AG08395 (cell line): ENCODE measurements around the gene SLC22A7.
A peak's percentile ranks its signal among the peaks of the same experiment; 100 is the strongest.

ENCODE experiments used
- DNase-seq: peaks from one replicate; pipeline ENCODE4 v3.0.0; 2012; ENCODE audit warnings: mixed read lengths, low spot score

The SLC22A7 gene

DNA sequence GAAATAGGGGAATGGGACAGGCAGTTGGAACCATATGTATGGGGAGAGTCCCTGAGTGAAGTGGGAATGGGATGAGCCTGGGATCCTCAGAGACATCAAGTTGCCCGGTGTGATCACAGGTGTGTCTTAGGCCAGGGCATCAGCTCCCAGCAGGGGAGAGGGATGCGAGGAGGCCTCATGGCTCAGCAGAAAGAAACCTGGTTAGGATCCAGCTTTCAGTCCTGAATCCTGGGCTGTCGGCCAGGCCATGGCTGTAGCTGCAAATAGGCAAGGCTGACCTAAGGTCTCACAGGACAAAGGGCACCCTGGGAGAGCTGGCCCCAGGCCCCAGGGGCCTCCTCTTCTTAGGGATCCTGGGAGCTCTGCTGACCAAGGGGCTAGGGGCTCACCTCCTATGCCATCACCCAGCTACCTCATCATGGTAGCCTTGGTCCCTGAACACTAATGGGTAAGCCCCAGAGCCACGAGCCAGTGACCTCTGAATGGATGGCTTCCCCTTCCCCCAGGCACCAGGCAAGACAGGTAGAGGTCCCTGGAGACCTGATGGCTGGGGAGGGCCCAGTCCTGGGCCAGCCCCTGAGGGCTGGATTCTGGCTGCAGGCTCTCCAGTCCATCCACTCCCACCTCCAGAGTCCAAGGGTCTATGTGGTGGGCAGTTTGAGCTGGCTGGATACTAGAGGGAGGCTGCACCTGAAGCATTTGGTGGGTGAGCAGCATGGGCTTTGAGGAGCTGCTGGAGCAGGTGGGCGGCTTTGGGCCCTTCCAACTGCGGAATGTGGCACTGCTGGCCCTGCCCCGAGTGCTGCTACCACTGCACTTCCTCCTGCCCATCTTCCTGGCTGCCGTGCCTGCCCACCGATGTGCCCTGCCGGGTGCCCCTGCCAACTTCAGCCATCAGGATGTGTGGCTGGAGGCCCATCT, at the start of gene SLC22A7:
SLC22A7 (plus strand) TSS at position 617 of the 921 bp plus-strand sequence; CDS start at position 716, 99 bp downstream.
- DNase-seq = peak; percentile 42

DNA sequence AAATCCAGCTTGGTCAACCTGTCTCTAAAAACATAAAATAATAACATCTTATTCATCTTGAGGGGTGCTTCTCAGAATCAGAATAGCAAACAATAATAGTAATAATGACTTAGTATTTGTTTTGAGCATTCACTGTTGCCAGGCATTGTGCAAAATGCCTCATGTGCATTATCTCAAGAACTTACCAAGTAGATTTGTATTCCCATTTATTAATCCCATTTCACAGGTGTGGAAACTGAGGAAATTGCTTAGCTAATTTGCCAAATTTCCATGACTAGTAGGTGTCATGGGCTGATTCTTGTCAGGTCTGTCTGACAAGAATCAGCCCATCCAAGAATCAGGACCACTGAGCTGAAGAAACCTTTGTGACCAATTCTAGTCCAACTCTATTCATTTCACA, 49.3 kb upstream of the SLC22A7 start:
- no peak for DNase-seq

DNA sequence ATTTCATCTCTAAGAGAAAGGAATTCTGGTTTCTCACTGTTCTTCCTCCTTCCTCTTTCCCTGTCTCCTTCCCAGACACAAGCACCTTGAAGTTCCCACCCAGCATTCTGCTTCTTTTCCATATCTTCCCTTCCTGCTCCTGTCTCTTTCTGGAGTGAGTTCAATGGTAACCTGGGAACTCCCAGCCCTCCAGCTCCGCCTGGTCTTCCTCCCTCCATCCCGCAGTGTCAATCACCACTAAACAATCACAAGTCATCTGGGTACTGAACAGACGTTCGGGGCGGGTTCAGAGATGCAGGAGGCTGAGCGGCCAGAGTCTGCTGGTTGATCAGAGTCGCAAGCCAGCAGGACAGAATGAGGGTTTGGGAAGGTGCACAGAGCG, 47.1 kb upstream of the SLC22A7 start:
- DNase-seq = no peak

GRCh38 chr6:43253401-43253800, 44.7 kb upstream of the SLC22A7 start:
- no peak for DNase-seq

DNA sequence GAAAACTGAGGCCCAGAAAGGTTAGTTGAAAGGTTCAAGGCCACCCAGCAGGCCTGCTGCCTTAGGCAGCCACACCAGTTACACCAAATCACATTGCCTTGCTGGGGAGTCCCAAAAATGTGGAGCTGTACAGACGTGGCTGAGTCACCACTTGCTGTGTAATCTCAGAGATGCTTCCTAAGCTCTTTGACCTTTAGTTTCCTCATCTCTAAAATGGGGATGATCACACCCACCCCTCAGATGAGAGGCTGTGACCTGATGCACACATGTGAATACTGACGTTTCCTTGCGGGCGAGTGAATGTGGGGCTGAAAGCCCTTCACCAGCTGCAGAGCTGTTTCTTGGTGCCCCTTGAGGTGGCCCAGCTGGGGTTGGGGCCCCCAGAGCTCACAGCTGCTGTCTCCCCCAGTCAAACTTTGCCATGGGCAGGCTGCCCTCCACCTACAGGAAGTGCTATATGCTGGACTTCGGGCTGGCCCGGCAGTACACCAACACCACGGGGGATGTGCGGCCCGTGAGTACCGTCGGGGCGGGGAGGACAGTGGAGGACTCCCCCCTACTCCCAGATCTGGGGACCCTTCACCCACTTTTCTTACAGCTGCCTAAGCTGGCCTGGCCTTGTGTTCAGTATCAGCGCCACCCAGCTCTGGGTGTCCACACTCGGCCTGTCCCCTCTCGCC, 43.8 kb upstream of the SLC22A7 start:
- no peak for DNase-seq

GRCh38 chr6:43254846-43255245, 43.2 kb upstream of the SLC22A7 start:
- no peak for DNase-seq

DNA sequence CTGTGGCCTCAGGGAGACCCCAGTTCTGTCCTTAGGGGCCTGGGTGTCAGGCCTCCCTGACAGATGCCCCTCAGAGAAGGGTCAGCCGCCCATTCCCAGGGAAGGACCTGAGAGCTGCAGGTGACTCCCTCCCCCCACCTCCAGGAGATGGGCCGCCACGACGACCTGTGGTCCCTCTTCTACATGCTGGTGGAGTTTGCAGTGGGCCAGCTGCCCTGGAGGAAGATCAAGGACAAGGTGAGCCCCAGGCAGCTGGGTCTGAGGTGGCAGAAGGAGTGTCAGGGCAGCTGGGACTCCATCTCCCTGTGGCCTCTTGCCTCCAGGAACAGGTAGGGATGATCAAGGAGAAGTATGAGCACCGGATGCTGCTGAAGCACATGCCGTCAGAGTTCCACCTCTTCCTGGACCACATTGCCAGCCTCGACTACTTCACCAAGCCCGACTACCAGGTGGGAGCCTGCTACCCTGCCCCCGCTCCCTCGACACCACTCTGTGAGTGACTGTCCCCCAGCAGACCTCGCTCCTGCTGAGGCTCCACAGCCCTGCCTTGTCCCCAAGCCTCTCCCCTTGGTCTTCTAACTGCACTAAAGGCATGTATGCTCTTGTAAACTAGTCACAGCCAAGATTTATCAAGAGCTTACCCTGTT, 42.5 kb upstream of the SLC22A7 start:
- no peak for DNase-seq

DNA sequence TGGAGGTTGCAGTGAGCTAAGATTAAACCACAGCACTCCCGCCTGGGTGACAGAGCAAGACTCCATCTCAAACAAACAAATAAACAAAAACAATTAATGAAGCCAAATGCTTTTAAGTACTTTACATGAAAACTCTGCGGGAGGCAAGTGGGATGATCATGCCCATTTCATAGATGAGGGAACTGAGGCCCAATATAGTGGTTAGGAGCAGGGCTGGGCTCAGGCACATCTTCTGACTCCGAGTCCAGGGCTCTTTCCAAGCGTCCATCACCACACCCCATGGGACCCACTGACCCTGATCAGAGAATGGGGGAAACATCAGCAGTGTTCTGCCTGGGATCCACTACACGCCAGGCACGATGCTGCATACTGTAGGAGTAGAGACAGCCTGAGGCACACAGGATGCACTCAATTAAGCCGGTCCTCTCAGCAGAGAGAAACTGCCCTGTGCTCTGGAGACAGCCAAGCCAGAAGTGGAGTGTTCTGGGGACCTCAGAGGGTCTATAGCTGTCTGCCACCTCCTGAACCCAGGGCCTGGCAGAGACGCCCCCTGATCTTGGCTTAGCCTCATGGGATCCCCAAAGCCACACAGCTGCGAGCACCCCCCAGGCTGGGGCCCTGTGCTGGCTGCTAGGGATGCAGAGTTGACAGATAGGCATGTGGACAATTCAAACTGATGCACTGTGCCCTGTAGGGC, 41.2 kb upstream of the SLC22A7 start:
- DNase-seq = no peak

- no peak for DNase-seq
Observed at GRCh38 chr6:43257367-43258145, 40.5 kb upstream of the SLC22A7 start.

DNA sequence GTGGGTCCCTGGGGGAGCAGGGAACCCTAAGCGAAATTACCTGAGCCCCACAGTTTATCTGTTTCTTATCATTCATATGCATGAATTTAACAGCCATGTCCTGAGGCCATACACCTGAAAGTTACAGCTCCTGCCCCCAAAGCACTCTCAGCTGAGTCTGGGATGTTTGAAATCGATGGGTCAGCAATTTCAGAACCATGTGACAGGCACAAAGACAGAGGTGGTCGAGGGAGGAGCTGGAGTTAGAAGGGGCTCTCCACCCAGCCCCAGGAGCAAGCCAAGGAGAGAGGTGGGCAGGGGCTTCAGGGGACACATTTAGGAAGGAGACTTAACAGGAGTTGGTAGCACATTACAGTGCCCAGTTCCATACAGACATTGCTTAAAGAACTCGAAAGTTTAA, 39.9 kb upstream of the SLC22A7 start:
- DNase-seq = no peak

- no peak for DNase-seq
Observed at GRCh38 chr6:43258807-43259686, 39.0 kb upstream of the SLC22A7 start.

DNA sequence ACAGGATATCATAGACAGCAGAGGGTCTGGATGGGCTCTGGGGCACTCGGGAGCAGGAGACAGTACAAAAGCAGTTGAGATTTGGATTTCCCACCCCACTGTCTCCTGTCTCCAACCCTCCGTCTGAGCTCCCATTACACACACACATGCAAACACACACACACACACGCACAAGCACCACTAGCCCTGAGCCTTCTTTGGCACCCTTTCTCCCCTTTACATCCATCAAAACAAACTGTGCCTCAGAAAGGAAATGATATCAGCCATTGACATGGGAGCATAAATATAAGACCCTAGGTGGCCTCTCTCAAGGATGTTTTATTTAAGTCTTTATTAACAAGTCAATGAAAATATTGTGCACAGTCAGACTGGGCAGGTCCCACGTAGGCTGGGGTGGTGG, 37.3 kb upstream of the SLC22A7 start:
- no peak for DNase-seq

GRCh38 chr6:43261198-43261597, 36.9 kb upstream of the SLC22A7 start:
- no peak for DNase-seq

GRCh38 chr6:43262000-43262779, 35.9 kb upstream of the SLC22A7 start:
- DNase-seq = no peak

DNA sequence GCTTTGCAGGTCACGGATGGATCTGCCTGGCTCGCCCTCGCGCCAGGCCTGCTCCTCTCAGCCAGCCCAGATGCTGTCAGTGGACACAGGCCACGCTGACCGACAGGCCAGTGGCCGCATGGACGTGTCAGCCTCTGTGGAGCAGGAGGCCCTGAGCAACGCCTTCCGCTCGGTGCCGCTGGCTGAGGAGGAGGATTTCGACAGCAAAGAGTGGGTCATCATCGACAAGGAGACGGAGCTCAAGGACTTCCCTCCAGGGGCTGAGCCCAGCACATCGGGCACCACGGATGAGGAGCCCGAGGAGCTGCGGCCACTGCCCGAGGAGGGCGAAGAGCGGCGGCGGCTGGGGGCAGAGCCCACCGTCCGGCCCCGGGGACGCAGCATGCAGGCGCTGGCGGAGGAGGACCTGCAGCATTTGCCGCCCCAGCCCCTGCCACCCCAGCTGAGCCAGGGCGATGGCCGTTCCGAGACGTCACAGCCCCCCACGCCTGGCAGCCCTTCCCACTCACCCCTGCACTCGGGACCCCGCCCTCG, 35.2 kb upstream of the SLC22A7 start:
- no peak for DNase-seq

GRCh38 chr6:43263314-43264178, 34.5 kb upstream of the SLC22A7 start:
- peak; percentile 92 for DNase-seq

- no peak for DNase-seq
Observed at GRCh38 chr6:43264599-43265145, 33.4 kb upstream of the SLC22A7 start.

DNA sequence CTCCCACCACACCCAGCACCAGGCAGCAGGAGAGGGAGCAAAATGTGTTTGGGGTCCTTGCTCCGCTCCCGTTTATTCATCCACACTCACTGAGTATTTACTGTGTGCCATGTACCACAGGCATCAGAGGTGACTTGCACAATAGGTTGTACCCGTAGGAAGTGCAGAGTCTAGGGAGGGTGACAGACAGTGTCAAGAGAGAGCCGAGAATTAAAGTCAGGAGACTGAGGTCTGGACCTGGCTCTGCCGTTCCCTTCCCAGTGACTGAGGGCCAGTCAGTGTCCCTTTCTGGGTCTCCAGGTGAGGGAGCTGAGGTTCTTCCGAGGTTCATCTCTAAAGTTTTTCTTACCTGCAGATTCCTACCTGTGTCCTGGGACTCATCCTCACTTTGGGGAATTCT, 32.5 kb upstream of the SLC22A7 start:
- no peak for DNase-seq
